HG03354 (cell line): ENCODE data around the gene GRID1.
"Not testable (repeated sequence)": the region's sequence is repeated elsewhere in the genome, so short reads cannot be mapped to it uniquely, and the experiment has no call there.

ENCODE experiments used
- ATAC-seq: cut with Tn5 transposase; IDR thresholded peaks from one replicate; pipeline ENCODE4 v1.9.1; 2021; ENCODE audit warnings: mild to moderate bottlenecking; ENCODE audit not compliant: unreplicated experiment, poor library complexity, severe bottlenecking

Gene GRID1

DNA sequence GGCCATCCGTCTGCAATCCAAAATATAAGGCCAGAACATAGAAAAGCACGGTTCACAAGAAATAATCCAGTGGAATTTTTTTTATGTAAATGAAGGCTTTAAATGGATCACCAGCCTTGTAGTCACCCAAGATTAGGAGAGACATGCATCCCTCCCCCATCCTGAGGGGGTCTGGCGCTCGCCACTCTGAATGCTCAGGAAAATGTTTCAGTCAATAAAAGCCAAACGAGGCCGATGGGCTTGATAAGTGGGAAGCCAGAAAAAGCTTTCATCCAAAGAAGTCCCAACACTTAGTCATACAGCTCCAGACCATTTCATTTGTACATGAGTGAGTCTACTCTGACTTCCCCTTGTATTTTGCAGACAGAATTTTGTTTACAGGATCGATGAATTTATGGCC, 631.8 kb downstream of the GRID1 start:
- ATAC-seq: no peak

DNA sequence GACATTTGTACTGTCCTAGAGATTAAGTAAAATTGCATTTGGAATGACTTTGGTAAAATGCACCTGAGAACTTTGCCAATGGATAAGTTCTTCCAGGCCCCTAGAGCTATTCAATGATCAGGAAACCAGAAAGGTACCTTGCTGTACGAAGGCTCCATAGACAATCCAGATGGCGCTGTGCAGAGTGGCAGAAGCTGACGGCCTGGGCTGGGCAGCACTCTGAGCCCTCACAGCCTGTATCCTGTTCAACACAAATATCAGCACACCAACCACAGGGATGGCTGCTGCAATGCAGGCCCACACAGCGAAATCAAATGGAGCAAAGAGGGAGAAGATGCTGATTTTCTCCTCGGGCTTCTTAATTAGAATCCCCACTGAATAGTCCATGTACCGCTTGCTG, 642.4 kb downstream of the GRID1 start:
- no peak for ATAC-seq

DNA sequence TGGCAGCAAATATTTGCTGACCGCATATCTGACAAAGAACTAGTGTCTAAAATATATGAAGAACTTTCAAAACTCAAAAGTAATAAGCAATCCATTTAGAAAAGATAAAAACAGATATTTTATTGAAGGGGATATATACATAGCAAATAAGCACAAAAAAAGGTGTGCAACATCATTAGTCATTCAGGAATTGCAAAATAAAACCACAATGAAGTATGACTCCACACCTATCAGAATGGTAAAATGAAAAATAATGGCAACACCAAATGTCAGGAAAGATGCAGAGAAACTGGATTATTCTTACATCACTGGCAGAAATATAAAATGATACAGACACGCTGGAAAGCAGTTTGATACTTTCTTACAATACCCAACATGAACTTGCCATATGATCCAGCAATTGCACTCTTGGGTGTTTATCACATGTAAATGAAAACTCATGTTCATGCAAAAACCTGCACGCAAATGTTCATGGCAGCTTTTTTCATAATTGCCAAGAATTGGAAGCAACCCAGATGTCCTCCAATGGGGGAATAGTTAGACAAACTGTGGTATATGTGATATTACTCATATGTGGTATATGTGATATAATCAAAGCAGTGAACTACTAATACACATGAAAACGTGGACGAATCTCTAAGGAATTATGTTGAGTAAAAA, 645.5 kb downstream of the GRID1 start:
- no peak for ATAC-seq

DNA sequence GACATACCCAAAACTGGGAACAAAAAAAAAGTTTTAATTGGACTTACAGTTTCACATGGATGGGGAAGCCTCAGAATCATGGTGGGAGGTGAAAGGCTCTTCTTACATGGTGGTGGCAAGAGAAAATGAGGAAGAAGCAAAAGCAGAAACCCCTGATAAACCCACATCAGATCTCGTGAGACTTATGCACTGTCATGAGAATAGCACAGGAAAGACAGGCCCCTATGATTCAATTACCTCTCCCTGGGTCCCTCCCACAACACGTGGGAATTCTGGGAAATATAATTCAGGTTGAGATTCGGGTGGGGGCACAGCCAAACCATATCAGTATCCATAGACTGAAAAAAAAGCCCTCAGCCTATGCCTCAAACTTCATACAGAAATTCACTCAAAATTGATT, 647.2 kb downstream of the GRID1 start:
- no peak for ATAC-seq

DNA sequence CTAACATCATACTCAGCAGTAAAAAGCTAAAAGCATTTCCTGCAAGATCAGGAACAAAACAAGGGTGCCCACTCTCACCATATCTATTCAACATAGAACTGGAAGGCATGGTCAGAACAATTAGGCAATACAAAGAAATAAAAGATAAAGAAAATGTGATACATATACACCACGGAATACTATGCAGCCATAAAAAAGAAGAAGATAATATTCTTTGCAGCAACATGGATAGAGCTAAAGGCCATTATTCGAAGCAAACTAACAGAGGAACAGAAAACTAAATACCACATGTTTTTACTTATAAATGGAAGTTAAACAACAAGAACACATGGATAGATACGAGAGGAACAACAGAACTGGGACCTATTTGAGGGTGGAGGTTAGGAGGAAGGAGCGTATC, 652.7 kb downstream of the GRID1 start:
- no peak for ATAC-seq

DNA sequence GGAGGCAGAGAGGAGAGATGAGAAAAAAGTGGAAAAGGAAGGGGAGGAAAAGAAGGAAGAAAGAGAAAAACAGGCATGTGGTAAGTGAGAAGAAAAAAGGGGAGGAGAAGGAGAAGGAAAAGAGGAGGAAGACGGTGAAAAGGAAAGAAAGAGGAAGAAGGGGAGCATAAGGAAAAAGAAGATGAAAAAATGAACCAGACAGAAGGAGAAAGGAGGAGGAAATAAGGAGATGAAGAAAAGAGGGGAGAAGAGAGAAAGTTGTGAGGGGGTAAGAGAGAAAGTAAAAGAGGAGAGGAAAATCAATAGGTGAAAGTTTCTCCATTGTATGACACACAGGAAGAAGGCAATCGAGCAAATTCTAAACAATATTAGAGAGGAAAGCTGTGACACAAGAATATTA, 663.8 kb downstream of the GRID1 start:
- no peak for ATAC-seq

DNA sequence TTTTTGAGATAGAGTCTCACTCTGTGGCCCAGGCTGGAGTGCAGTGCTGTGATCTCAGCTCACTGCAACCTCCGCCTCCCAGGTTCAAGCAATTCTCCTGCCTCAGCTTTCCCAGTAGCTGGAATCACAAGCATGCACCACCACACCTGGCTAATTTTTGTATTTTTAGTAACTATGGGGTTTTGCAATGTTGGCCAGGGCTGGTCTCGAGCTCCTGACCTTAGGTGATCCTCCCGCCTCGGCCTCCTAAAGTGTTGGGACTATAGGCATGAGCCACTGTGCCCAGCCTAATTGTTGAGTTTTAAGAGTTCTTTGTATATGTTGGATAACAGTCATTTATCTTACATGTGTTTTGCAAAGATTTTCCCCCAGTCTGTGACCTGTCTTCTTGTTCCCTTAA, 667.5 kb downstream of the GRID1 start:
- not testable (repeated sequence) for ATAC-seq

DNA sequence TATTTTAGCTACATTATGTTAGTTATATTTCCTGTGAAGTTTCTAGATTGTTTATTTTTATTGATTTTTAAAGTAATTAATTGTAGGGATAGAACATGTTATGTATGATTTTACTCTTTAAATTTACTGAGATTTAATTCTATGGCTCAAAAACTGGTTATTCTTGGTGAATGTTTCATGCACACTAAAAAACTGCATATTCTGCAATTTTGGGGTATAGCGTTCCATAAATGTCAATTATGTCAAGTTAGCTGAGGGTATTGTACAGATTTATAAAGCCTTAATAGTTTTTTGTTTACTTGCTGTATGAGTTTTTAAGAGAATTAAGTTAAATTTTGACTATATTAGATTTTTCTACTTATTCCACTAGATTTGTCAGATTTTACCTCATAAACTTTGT, 669.7 kb downstream of the GRID1 start:
- ATAC-seq: no peak

DNA sequence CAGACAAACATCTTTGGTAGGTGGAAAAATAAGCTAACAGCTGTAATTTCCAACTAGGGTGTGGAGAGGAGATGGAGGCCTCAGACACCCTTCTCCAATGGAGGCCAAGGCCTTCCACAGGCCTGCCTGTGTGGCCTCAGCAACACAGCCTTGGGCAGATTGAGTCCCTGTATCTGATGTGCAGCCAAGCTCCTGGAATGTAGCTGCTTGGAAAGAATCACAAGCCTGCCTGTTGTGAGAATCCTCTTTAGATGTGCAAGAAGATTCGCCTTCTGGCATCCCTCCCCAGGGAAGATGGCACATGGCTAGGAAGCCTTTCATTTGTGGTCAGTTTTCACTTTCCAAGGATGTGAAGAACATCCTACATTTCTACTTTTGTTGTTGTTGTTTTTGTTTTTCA, 684.0 kb downstream of the GRID1 start:
- ATAC-seq: no peak

DNA sequence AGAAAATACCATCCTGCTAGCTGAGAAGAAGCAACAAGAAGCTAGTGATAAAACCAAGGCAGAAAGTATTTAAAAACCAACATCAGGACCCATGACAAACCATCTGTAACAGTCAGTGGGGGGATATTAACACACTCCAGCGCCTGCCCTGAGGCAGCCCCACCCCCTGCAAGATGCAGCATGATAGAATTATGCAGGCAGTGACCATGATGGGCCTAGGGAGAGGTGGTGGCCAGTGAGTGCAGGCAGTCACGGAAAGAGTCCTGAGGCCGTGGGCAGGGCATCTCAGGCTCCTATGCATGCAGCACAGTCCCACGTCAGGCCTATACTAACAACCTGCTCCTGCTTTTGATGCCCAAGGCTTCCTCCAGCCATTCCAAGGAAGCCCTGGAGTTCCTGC, 686.9 kb downstream of the GRID1 start:
- ATAC-seq: no peak

DNA sequence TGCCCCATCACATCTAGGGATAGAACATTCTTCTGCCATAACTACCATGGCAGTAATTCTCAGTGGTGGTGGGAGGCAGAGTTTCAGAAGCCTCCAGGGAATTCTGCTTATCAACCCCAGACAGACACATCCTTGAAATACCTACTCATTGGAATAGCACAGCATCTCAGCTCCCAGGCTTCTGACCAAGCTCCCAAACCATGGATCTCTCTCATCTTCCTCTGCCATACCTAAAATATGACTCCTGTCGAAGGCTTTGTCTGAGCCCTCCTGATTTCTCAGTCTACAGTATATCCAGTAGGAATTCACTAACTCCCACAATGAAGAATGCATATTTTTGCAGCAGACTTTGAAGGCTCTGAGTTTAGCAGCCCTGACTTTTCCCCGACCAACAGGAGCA, 687.5 kb downstream of the GRID1 start:
- no peak for ATAC-seq

DNA sequence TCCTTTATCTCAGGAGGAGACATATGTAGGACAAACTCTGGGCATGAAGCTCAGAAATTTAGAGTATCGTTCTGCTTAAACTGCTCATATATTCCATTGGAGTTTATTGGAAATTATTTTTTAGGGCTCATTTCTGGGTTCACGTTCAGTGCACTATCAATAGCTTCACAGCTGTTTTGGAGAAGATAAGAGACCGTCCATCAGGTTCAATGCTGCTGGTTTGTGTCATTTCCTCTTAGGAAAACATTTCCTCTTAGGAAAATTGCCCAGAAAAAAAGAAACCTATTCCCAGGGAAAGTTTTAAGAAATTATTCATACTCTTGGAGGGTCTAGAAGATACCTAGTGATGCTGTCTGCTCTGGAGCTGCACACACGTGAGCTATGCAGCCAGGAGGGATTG, 691.7 kb downstream of the GRID1 start:
- ATAC-seq: no peak

DNA sequence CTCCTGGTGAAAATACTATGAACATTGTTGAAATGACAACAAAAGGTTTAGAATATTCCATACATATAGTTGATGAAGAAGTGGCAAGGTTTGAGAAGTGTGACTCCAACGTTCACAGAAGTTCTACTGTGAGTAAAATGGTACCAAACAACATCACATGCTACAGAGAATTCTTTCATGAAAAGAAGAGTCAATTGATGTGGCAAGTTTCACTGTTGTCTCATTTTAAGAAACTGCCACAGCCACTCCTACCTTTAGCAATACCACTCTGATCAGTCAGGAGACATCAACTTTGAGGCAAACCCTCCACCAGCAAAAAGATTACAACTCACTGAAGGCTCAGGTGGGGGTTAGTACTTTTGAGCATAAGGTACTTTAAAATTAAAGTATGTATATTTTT, 693.3 kb downstream of the GRID1 start:
- no peak for ATAC-seq

DNA sequence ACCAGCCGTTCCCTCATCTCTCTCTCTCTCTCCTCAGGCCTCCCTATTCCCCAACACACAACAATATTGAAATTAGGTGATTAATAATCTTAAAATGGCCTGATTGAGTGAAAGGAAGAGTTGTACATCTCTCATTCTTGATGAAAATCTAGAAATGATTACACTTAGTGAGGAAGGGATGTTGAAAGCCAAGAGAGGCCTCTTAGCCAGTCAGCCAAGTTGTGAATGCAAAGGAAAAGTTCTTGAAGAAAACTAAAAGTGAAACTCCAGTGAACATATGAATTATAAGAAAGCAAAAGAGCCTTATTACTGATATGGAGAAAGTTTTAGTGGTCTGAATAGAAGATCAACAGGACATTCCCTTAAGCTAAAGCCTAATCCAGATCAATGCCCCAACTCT, 695.1 kb downstream of the GRID1 start:
- ATAC-seq: no peak

DNA sequence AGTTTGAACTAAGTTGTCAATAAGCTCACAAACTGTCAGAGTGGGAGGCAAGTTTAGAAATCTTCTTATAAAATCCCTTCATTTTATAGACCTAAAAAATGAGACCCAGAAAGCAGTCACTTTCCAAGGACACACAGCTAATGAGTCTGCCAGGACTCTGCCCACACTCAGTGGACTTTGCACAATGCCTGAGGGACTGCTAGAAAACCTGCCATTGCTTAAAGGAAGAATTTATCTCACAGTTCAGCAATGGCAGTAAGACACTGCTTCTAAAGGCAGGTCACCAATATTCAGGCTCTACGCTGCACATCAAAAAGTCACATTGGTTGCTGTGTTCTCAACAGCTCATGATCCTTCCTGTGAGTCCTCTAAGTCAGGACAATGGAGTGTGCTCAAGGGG, 698.1 kb downstream of the GRID1 start:
- ATAC-seq: no peak

DNA sequence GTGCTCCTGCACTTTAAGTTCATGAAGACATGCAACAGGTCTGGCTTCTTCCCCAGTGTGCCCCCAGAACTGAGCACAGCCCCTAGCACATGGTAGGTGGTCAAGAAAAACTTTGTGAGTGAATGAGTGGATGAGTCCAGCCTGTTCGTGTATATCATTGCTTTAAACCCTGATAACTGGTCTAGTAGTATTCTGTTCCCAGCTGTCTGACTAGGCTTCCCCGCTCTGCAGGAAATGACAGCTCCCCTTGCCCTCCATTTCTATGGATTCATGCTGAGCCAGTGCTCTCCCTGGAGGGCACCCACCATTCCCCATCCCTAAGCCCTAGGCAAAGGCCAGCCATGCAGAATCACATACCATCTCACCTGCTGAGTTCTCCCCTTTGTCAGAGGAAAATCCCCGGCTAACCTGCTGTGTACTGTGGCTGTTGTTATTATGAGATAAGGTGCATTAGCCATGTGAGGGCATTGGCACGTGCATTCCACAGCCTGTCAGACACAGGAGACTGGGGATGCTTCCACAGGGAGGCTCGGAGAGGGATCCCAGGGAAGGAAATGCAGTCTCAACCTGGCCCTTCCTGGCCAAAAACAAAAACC, 698.9 kb downstream of the GRID1 start:
- no peak for ATAC-seq

DNA sequence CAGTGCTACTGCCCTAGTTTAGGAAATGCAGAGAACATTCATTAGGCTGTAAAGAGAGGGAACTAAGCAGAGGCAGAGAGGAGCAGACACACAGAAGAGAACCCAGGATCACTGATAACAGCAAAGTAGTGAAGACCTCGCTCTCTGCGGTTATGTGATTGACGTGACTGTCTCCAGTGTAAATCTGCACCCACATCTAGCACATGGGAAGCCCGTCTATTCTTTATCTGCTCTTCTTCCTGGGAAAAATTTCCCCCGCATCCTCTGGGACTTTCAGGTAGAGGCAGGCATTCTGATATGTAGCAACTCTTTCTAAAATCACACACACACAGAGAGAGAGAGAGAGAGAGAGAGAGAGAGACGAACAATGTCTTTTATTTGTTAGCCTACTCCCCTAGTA, 699.6 kb downstream of the GRID1 start:
- ATAC-seq: no peak

DNA sequence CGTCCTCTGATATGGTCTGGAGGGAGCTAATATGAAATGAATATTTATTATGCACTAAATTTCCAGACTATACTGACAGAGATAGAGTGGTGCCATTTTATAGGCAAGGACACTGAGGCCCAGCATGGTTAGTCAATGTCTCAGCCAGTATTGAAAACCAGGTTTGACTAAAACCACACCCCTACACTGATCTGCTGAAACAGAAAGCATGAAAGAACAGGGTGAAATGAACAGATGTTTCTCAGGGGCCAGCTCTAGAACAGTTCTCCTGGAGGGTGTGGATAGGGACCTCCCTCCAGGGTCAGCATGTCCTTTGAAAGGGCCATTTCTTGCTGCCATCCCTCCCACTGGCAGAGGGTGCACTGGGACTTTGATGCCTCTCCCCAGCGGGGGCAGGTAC, 700.5 kb downstream of the GRID1 start:
- ATAC-seq: peak; percentile 58

DNA sequence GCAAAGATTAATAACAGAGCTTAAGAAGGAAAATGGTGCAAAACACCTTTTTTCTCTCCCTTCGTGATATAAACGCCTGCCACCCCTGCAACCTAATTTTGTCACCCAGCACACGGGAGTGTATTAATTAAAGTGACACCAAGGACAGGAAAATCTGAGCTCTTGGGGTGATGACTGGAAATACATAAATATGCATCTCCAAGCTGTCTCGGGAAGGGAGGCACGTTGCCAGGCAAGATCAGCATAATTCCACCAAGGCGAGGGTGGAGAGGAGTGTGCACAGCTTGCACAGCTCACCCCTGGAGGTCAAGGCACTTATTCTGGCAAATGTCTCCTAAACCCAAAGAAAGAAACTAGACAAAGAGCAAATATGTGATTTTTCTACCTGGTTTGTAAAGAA, 700.9 kb downstream of the GRID1 start:
- ATAC-seq: no peak

DNA sequence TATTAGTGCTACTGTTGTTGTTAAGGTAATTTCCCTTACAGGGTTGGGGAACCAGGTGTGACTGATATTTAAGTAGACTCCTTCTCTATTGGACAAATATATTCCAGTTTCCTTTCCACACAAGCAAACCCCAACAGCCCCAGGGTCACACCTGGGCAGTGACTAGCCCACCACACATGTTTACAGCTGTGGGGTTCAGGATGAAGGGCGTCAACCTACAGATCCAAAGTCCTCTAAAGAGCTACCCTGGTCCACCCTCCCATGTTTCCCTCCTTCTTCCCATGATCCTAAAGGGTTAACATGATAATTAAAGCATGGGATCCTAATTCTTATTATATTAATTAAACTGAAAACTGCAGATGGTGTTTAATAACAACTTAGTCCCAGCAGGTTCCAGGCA, 701.5 kb downstream of the GRID1 start:
- no peak for ATAC-seq

DNA sequence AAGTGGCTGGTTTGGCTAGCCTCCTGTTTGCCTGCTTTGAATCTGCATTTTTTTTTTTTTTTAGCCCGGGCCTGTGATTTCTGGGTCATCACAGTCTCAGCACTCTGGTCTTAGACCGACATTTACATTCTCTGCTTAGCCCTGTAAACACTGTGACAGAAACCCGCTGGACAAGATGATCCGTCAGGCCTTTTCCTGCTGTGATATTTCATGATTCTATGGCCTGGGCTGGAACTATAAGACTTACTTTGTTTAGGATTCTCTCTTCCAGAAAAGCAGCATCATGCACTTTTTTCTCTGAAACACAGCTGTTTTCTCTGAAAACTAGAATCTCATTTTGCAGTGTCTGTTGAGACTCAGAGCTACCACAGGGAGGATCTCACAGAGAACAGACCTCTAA, 705.5 kb downstream of the GRID1 start:
- ATAC-seq: no peak

DNA sequence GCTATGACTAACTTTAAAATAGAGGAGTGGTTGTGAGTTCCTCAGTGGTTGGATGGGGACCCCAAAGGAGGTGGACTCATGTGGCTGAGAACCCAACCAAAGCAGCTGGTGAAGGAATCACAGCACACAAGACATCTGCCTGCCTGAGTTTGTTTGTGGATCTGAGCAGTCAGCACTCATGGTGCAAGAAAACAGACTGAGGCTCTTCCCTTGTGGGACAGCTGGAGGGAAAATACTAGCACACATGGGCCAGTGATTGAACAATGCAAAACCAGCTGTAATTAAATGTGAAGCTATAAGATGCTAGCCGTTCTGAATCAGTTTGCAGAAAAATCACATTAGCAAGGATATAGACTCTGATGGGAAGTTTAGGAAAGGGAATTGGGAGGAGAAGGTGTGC, 707.3 kb downstream of the GRID1 start:
- no peak for ATAC-seq
